ENCODE results near the gene HUS1B.
"Not testable (repeated sequence)": the region's sequence is repeated elsewhere in the genome, so short reads cannot be mapped to it uniquely, and the experiment has no call there.

HUS1B gene

DNA sequence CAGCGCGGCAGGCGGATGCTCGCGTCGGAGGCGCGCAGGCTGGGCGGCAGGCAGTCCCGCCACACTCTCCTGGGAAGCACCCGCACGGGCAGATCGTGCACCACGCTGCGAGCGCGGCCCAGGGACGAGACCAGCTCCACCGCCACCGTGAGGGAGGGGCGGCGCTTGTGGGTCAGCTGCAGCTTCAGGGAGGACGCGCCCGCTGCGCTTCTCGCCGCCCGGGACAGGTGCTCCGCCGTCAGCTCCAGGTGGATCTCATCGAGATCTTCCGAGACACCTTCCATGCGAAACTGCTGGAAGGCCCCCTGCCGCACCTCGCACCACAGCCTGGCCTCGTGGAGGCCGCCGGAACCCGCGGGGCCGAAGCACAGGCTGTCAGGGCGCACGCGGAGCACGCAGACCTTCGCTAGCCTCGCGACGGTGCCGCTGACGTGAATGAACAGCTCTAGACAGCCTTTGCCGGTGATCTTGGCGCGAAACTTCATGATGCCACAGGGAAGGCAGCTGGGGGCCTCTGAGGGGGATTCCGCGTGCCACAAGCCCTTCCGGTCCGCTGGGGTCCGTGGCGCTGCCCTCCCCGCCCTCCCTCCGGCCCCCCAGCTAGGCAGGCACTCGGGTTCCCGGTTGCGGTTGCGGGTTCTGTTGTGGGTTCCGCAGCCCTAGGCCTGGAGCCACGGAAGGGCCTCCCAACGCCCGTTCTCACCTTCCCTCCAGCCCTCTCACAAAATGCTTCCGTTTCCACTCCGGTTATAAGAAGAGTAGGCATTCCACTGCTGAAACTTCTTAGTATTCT lies at the start of gene HUS1B:
HUS1B (minus strand) TSS at position 641 of the 793 bp plus-strand sequence; CDS start at position 485, 156 bp downstream.
- DNase-seq (ENCODE audit: low read depth) = no peak

DNA sequence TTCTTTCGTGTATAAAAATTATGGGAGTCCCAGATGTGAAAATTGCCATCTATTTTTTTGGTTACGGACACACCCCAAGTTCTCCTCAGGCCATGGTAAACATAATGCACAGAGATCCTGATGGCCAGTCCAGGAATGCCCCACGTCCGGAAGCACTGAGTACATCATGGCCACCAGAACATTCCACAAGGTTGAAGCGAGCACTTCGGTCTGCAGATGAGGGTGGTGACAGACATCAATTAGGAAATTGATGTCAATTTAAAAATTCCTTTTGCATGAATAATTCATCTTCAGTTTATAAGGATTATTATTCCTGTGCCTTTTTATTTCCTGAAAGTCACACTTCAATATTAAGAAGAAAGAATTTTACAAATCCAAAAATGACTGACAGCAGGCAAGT lies 49.2 kb upstream of the HUS1B start:
- no peak for DNase-seq (ENCODE audit: low read depth)

DNA sequence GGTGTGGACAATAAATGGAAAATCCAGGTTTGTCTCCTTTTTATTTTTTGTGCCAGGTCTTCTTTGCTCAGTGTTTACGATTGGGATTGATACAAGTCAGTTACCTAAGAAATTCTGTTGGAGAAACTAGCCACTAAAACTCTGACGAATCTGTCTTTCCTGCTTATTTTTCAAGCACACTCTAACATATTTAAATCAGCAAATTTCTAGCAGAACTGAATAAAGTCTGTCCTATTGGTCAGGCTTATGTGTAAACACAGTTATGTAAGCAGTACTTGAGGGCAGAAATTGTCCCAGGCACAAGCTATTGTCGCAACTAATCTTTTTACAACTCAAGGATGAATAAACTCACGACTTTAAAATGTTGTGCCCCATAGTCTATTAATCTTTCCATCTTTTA lies 48.1 kb upstream of the HUS1B start:
- no peak for DNase-seq (ENCODE audit: low read depth)

DNA sequence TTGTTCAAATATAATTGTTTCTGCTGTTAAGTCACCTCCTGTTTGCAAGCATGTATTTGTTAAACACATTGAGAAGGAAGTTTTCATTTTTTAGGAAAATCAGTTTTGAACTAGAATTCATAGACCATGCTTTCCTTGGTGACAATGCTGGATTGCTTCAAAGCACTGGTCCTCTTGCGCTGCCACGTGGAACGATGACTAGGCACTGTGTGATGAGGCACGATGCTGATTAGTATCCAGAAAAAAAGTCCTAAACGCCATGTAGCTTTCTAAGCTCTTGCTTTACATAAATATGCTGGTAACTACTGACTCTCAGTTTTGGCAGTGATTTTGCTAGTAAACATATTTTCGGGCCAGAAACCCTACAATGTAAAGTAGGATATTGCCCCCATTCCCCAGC lies 47.1 kb upstream of the HUS1B start:
- DNase-seq (ENCODE audit: low read depth) = no peak

DNA sequence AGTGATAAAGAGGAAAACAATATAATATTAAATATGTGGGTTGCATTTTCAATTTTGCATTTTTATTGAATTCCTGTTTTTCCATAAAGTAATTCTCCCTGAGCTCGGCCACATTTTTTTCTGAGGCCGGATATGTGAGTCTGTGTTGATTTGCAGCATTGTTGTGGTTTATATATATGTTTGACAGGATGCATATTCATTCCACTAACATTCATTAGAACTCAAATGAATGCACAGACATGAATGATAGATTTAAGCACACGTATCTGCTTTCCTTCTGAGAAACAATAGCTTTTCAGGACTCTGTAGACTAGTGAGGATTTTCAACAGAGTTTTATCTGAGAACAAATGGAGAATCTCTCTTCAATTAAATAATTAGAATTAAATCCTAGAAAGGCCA lies 46.7 kb upstream of the HUS1B start:
- DNase-seq (ENCODE audit: low read depth) = no peak

DNA sequence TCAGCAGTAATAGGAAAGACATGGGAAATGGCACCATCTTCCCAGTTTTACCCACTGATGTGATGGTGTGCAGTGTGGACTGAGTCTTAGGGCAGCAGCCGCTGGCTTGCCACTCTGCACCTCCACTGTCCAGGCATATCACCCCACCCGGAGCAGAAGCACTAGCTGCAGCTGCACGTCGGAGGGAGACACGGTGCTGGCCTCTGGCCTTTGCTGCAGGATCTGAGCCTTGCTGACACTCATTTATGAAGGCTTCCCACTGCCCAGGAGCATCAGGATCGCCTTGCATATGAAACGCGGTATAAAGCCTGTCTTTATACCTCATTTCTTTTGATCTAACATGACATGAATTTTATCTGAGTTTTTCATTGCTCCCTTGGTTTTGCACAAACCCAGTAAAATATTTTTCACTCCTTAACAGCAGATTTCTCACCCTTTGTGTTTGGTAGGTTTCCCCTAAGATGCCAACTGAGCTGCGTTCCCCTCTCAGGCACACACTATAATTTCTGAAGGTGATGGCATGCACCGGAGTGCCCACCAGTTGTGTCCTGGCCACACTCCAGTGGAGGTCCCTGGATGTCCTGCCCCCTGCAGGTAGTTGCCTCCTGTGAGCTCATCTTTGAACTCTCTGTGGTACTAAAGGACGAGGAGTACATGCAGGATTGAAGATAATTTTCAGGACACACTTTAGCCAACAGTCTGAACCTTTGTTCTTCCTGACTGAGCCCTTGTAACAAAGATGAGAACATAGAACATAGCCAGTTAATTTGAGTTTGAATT lies 45.0 kb upstream of the HUS1B start:
- no peak for DNase-seq (ENCODE audit: low read depth)

DNA sequence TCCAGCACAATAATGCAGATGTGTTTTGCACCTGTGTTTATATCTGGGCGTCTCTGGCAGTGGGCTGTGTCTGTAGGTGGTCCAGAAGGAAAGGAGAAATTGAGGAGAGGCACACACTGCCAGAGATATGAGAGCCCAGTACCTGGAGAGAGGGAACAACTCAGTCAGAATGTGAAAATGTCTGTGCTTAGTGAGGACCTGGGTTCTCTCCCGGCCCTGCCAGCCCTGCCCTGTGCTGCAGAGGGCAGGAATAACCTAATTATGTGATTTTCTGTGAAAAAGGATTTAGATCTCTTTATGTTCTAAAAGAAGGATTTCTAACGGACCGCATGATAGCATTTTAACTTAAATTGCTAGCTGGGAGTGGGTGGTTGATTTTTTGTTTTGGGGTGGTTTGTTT lies 44.3 kb upstream of the HUS1B start:
- DNase-seq (ENCODE audit: low read depth) = no peak

- DNase-seq (ENCODE audit: low read depth) = no peak
Observed at GRCh38 chr6:700490-700889, 43.6 kb upstream of the HUS1B start.

- no peak for DNase-seq (ENCODE audit: low read depth)
Observed at GRCh38 chr6:699319-699718, 42.4 kb upstream of the HUS1B start.

GRCh38 chr6:694431-695126 lies 37.7 kb upstream of the HUS1B start:
- DNase-seq (ENCODE audit: low read depth) = not testable (repeated sequence)

DNA sequence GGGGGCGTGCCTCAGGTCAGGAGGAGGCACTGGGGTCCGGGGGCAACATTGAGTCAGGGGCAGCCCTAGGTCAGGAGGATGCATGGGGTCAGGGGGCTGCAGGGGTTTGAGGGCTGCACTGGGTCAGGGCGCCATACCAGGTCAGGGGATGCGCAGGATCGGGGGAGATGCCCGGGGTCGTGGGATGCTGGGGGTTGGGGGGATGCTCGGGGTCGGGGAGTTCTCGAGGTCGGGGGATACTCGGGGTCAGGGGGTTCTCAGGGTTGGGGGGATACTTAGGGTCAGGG lies 36.8 kb upstream of the HUS1B start:
- DNase-seq (ENCODE audit: low read depth) = no peak

DNA sequence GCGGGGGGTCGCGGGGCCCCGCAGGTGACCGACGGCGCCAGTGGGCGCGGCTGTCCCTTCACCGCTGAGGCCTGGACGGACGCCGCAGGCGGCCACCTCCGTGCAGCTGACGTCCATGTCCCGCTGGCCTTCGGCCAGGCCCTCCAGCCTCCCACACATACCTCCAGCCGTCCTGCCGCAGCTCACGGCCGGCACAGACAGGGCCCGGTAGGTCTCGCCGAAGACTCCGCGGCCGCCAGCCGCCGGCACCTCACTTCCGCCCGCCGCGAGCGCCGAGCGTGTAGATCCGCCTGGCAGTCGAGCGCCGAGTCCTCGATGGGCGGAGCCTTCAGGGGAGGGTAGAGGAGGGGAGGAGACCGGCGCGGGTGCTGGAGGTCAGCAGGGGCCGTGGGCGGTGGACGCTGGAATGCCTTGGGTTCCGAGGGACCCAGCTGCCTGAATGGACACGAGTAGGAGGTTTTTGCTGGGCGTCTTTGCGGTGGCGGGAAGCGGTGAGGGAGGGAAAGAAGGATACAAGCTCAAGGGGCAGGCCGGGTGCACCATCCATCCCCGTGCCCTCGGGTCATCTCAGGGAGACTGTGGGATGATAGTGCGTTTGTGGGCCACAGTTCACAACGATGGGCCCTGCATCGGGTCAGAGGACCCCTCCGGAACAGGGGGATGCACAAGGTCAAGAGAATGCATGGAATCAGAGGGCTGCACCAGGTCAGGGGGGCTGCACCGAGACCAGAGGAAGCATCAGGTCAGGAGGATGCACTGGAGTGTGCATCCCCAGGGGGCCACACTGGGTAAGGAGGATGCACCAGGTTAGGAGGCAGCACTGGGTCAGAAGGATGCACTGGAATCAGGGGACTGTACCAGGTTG lies 36.2 kb upstream of the HUS1B start, which contains the start of gene EXOC2:
EXOC2 (minus strand) TSS at position 282 of the 865 bp plus-strand sequence. CDS start 55,321 bp downstream, outside the sequence.
- DNase-seq (ENCODE audit: low read depth) = peak; percentile 74

DNA sequence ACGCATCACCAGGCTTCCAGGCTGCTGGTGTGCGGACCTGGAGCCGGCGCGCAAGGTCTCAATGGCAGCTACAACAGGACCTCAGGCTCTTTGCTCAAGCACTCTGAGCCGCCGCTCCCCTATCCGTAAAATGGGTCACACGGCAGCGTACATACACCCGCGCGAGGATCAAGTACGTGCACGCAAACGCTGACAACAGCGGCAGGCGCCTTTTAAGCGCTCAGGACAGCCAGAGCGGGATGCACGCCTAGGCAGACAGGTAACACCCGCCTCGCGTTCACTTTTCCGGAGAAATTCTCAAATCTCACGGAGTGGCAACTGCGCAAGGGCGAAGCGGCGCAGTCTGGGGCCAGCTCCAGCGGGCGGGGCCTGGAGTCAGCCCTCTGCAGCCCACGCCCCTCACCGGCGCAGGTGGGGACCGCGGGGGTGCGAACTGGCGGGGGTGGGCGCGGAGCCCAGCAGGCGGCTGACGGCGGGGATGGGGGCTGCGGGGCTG lies 35.5 kb upstream of the HUS1B start:
- DNase-seq (ENCODE audit: low read depth) = peak; percentile 24

- no peak for DNase-seq (ENCODE audit: low read depth)
Observed at GRCh38 chr6:689223-689622, 32.3 kb upstream of the HUS1B start.

DNA sequence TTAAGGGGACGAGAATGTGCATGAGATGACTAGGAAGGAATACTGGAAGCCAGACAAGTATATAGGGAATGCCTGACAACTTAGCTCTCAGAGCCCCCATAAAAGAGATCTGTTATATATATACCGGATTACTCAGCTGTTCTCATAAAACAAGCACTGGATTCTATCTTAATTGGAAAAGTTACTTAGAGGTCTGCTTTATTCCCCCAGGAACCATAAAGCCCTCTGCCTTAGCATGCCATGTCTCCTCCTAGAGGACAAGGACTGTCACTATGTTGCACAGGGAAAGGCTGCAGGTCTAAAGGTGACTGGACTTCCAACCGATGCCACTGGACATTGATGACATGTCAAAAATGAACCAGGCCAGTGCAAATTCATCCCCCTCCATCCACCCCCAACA lies 29.6 kb upstream of the HUS1B start:
- no peak for DNase-seq (ENCODE audit: low read depth)

GRCh38 chr6:684831-685636 lies 28.1 kb upstream of the HUS1B start:
- peak; percentile 87 for DNase-seq (ENCODE audit: low read depth)

DNA sequence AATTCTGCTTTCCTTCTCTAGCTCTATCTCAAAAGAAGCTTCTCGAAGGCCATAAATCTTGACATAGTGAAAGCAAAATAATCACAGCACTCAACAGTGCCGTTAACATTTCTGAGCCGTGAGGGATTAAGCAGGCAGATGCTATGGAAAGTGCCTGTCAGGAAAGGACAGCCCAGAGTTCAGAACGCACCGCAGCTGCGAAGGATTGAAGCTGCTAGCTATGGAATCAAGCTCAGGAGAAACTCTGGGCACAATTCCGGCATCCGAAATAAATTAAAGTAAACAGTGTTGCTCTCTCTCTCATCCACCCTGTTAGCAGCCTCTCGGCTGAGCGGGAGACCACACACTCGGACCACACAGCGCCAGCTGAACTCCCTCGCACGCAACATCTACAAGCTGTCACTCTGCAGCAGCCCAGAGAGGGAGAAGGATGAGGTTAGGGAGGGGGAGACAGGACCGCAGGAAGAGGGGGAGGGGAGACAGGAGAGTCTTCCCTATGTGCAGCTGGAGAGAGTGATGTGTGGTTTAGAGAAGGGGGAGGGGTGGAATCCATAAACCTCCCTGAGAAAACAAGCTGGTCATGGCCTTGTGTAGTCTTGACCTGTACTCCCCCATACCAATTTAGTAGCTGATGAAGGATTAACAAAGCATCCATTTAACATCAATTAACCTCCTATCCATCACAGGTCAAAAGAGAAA lies 27.0 kb upstream of the HUS1B start:
- peak; percentile 92 for DNase-seq (ENCODE audit: low read depth)

GRCh38 chr6:680666-681340 lies 23.9 kb upstream of the HUS1B start:
- DNase-seq (ENCODE audit: low read depth) = no peak

DNA sequence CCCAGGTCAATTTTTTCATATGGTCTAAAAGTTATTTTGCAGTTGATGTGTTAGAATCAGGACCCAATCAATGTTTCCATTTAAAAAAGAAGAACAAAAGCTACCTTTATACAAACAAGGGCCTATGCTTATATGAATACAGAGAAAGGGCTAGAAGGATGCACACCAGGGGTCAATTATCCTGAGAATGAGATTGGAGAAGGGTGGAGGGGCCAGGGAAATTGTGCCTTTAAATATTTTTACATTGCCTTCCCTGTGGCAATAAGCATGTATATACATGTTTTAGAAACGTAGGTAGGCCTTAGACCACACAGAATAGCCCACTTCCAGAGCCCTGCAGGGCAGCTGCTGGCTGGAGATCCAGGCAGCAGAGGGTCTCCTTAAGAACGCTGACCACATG lies 23.4 kb upstream of the HUS1B start:
- no peak for DNase-seq (ENCODE audit: low read depth)

GRCh38 chr6:679282-679681 lies 22.4 kb upstream of the HUS1B start:
- DNase-seq (ENCODE audit: low read depth) = no peak

All from amniotic epithelial cell (primary cell).